GM12864 (cell line): Measurements from ENCODE around the gene NUCKS1.

Source experiments
- DNase-seq: peaks from one replicate; pipeline ENCODE4 v3.0.0-alpha.2; 2011; ENCODE audit warnings: low read depth
- H3K4me3 ChIP-seq: 2 replicates; pipeline ENCODE4 v1.5.1; 2011; ENCODE audit warnings: mild to moderate bottlenecking, low read depth, low read length, control low read depth
- TF ChIP-seq, protein P1 (sequence below): IDR thresholded peaks from 2 replicates; pipeline ENCODE4 v1.5.1; 2011; ENCODE audit warnings: low read depth, mild to moderate bottlenecking, moderate library complexity, low read length, control low read depth, inconsistent platforms; ENCODE audit errors: missing control alignments

The NUCKS1 gene

DNA sequence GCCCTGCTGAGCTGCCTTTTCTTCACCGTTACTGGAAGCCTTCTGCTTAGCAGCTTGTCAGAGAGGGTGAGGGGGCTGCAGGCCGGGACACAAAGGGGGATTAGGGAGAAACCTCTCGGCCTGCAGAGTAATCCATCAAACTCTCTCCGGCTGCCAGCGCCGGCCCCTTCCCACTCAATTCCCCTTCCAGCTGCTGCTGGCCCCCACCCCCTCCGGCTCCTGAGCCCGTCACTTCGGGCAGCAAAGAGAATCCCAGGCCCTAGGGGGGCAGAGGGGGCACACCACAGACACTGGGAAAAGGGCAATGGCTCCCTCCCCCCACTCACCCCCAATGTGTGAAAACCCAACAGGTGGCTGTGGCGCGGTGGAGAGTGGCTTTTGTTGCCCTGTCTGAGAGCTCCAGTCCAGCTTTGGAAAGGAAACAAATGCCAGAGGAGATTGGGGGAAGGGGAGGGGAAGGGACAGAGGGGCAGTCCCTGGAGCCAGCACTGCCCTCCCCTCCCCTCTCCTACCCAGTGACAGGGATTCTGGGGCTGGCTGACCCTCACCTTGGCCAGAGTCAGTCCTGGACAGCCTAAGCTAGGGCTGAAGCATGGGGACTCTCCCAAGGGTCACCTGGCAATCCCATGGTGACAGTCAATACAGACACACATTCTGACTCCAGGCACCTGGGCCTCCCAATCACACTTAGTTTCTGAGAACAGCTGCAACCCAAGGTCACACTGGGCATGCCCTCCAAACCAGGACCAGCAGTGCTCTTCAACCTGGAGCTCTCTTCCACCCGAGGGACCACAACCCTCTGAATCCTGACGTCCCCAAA lies 79.2 kb downstream of the NUCKS1 start:
- DNase-seq: no peak
- no peak overlapping the region for H3K4me3 ChIP-seq
- TF ChIP-seq, protein P1, sequence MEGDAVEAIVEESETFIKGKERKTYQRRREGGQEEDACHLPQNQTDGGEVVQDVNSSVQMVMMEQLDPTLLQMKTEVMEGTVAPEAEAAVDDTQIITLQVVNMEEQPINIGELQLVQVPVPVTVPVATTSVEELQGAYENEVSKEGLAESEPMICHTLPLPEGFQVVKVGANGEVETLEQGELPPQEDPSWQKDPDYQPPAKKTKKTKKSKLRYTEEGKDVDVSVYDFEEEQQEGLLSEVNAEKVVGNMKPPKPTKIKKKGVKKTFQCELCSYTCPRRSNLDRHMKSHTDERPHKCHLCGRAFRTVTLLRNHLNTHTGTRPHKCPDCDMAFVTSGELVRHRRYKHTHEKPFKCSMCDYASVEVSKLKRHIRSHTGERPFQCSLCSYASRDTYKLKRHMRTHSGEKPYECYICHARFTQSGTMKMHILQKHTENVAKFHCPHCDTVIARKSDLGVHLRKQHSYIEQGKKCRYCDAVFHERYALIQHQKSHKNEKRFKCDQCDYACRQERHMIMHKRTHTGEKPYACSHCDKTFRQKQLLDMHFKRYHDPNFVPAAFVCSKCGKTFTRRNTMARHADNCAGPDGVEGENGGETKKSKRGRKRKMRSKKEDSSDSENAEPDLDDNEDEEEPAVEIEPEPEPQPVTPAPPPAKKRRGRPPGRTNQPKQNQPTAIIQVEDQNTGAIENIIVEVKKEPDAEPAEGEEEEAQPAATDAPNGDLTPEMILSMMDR: no peak

DNA sequence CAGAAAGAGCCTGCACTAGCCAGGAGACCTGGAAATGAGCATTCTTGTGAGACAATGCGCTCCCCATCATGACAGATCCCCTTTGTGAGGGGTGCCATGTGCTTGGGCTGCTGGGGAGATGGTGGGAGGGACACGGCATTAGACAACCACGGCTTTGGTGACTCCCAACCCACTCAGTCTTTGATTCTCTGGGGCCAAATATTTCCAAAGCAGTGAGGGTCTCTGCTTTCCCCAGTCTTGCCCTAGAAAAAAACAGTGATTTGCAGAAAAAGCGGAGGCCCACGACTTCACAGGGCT lies 79.9 kb downstream of the NUCKS1 start:
- H3K4me3 ChIP-seq: no peak overlapping the region
- no peak for DNase-seq
- TF ChIP-seq, protein P1: no peak

DNA sequence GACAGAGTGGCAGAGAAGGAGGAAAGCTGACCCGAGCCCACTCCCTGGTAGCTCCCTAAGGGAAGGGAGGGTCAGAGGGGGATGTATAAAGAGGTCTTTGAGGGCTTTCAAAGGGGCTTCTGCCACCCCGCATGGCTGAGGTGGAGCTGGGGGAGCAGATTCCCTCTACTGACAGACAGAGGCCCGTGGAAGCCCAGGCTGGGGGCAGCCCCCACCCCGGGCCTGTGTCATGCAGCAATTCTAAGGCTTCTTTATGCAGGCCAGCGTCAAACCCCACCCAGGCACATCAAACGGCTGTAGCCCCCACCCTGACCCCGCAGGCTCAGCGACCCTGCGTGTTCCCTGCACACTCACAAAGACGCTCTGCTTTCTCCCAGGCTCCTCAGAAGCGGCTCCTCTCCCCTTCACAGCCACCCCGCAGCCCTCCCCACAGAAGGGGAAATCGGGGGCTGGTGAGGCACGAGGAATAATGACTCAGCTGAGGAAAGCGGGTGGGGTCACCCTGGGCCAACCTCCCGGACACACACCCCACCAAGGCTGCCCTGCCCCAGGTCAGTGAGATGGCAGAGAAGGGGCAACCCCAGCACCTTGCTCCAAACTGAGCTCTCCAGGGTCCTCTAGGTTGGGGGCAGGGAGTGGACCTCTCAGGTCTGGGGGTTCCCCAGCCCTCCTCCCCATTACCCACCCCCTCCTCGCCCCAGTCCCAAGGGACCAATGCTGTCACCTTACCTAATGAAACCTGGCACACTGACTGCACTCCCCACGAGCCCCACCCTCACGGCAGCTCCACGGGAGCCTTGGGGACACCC lies 80.4 kb downstream of the NUCKS1 start:
- no peak for DNase-seq
- TF ChIP-seq, protein P1: no peak
- no peak overlapping the region for H3K4me3 ChIP-seq

DNA sequence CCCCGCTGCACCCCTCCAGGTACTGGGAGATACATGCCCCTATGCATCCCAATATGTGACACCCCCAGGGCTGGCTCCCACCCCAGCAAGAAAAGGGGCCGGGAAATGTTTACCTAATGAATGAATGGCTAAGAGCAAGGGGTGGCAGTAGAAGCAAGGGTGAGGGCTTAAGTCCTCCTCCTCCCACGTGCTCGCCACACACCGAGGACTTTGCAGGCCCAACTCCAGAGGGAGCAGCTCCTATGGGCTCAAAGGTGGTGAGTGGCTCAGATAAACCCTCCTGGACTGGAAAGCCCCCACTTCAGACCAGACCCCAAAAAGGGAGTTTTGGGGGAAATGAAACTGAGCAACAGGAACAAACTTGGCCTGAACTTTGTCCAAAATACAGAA lies 81.0 kb downstream of the NUCKS1 start:
- TF ChIP-seq, protein P1: no peak
- H3K4me3 ChIP-seq: no peak overlapping the region
- peak; percentile 59 for DNase-seq

DNA sequence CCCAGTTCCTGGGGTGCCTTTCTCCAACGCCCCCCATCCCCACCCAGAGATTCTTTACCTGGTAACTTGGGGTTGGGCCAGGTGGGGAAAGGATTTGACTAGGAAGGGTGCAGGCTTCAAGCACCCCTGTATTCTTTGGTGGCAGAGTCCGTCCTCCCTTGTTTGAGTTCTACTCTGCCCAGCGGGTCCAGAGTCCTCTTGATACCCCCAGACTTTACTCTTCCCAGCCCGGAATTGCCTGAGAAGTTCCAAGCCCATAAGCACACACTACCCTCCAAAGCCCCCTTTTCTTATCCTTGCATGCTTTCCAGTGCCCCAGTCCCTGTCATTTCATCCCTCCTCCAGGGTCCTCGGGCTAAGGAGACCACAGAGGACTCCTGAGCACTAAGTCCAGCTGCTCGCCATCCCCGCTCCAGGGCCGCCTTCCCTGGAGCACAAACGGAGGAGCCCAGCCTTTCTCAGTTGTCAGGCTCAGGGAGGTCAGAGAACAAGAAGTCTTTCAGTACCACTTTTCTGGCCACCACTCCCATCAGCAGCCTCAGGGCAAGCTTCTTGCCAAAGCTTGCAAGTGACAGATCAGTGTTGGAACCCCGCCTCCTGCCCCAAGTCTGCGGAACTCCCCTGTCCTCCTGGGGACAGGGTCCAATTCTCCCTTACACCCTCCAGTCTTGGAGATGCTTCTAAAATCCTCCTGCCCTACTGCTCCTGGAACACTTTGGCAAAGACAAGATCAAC lies 81.9 kb downstream of the NUCKS1 start:
- H3K4me3 ChIP-seq: no peak overlapping the region
- DNase-seq: no peak
- TF ChIP-seq, protein P1: no peak

DNA sequence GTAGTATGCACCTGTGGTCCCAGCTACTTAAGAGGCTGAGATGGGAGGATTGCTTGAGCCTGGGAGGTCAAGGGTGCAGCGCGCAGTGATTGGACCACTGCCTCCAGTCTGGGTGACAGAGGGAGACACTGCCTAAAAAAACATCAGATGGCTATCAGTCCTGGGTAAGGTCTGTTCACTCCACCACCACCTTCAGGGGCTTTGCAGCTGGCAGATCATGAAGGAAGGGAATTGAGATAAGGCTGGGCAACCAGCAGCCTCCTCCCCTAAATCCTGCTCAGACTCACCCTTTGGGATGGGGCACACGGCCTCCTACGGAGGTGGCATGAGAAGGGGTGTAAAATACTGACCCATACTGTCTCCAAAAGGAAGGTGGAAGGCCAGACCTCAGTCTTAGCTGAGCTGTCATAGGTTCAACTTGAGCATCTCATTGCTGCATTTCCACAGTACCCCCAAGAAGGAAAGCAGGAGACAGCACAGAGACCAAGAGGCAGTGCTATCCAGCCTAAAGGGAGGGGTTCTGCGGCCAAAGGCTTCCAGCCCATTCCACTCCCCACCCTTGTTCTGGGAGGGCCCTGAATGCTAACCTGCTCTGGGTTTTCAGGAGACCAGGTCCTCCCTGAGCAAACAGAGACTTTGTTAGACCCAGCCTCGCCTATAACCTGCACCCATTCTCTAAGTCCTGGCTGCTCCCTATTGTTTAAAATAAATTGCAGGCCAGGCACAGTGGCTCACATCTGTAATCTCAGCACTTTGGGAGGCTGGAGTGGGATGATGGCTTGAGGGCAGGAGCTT lies 83.4 kb downstream of the NUCKS1 start:
- no peak overlapping the region for H3K4me3 ChIP-seq
- no peak for DNase-seq
- TF ChIP-seq, protein P1: no peak
